SH-SY5Y (cell line): ENCODE results near the gene CCDC43.

Source experiments
- GATA2 ChIP-seq: IDR thresholded peaks from 2 replicates; pipeline ENCODE4 v1.6.1; 2011; ENCODE audit warnings: mild to moderate bottlenecking, low read depth, low read length
- GATA3 ChIP-seq: IDR thresholded peaks from 2 replicates; pipeline ENCODE4 v1.6.1; 2011; ENCODE audit warnings: low read depth, mild to moderate bottlenecking, low read length, moderate library complexity

CCDC43 gene, protein sequence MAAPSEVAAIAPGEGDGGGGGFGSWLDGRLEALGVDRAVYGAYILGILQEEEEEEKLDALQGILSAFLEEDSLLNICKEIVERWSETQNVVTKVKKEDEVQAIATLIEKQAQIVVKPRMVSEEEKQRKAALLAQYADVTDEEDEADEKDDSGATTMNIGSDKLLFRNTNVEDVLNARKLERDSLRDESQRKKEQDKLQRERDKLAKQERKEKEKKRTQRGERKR

DNA sequence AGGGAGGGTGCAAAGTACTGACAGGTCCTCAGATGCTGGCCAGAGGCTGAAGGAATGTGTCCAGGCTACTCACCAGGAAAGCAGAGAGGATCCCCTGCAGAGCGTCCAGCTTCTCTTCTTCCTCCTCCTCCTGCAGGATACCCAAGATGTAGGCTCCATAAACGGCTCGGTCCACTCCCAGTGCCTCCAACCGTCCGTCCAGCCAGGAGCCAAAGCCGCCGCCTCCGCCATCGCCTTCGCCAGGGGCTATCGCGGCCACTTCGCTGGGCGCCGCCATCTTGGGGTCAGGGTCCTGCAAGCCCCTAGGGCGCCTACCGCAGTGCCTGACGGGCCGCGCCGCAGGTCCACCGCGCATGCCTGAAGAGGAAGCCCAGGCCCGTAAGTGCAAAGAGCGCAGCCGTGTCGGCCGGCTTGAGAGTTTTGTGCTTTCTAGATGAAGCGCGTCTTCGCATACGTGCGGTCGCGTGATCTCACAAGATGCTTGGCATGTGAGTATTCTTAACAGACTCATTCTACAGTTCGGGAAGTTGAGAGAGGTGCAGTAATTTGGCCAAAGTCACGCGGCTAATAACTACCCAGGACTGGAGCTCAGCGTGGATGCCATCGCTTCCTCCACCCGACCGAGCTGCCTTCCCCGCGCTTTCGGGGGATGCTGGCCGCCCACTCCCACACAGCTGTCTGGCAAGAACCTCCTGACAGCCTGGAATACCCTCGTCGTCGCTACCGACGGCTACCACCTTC is at the start of gene CCDC43:
CCDC43 (minus strand) TSS at position 300 of the 741 bp plus-strand sequence; CDS start at position 277, 23 bp downstream.
- TF ChIP-seq GATA2 = no peak
- no peak for TF ChIP-seq GATA3

GRCh38 chr17:44738214-44738906 is 48.8 kb upstream of the CCDC43 start:
- no peak for TF ChIP-seq GATA2
- no peak for TF ChIP-seq GATA3

DNA sequence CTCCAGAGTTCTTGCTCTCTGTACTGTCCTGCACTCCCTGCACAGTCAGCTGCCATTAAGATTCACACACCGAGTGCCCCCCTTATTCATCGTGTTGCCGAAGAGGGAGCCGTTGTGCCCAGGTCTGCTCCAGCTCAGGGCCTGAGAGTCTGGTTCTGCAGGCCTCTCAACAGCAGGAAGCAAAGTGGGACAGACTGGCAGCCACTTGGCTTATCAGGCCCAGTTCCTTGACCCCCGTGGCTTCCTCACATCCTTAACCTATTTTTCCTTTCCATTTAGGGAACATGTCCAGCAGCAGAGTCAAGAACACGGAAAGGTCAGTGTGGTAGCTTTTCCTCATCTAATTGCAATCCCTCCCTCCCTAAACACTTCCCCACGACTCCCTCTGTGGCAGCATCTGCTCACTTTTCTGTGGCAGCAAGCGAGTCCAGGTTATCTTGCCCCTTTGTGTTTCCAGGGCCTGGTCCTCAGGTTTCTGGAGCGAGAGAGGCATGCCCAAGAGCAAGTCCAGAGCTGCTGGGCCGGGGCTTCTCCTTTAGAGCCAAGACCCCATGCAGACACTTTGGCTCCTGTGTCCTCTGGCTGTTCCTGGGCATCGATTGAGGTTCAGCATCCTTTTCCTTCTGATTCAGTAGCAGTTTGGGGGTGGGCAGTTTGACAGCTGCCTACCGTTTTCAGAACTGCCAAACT is 47.1 kb upstream of the CCDC43 start:
- no peak for TF ChIP-seq GATA3
- no peak for TF ChIP-seq GATA2

- TF ChIP-seq GATA3 (no peak), GATA2 (no peak)
Measured at GRCh38 chr17:44734272-44734671, 44.7 kb upstream of the CCDC43 start.

DNA sequence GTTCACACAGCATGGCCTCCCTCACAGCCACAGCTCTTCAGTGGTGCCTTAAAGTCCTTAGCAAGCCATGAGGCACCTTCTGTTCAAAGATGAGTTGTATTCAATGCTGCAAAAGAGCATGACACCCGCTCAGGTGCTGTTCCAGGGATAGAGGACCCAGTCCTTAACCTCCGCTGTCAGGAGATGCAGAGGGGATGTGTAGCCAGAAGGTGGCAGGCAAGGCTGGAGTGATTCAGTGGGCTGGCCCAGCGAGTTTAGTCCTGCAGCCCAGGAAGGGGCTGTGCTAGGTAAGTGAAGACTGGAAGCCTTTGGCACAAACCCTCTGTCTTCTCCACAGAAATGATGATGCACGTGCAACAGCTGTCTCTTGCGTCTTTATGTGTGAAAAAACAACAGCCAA is 44.2 kb upstream of the CCDC43 start:
- TF ChIP-seq GATA2 (no peak), GATA3 (no peak)

GRCh38 chr17:44722254-44722653 is 32.7 kb upstream of the CCDC43 start:
- no peak for TF ChIP-seq GATA2
- no peak for TF ChIP-seq GATA3

- TF ChIP-seq GATA3 (no peak), GATA2 (no peak)
Measured at GRCh38 chr17:44719444-44719843, 29.9 kb upstream of the CCDC43 start.

DNA sequence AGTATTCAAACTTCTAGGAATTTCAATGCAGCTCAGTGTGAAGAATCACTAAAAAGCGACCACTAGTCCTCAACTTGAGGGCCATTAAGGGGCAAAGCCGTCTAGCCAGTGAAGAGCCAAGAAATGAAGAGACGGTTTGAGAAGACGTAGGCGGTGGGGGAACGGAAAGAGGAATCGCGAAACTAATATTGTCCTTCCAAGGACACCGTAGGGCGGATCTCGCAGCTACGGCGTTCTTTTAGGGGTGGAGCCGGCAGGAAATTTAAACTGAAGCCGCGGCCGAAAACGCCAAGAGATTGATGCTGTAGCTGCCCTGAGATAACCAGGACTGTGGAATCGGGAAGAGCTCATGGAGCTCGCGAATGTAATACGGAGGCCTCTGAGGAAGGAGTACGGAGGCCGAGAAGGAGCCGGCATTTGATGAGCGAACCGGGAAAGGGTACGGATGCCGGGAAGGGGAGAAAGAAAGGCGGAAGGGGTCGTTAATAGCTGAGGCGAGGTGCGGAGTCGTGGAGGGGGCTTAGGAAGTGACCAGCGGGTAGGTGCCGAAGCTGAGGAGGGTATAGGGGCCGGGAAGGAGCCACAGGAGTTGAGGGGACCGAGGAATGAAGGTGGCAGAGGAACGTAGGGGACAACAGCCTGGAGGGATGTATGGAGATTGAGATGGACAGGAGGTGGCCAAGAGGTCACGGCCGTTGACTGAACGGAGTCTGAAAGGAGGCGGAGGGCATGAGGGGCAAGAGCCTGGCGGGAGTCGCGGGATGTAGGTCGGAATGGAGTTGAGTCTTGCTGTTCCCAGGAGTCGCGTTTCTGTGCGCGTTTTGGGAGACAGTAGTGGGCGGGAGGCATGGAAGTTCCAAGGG is 19.1 kb upstream of the CCDC43 start, which contains the start of gene DBF4B:
DBF4B (plus strand) TSS at position 265 of the 863 bp plus-strand sequence; CDS start at position 421, 156 bp downstream.
- TF ChIP-seq GATA2 (no peak), GATA3 (no peak)

- TF ChIP-seq GATA2 = peak; percentile 73
- no peak for TF ChIP-seq GATA3
Measured at GRCh38 chr17:44707755-44708400, 18.3 kb upstream of the CCDC43 start.

GRCh38 chr17:44693609-44694008 is 4.0 kb upstream of the CCDC43 start:
- TF ChIP-seq GATA3 (no peak), GATA2 (no peak)

DNA sequence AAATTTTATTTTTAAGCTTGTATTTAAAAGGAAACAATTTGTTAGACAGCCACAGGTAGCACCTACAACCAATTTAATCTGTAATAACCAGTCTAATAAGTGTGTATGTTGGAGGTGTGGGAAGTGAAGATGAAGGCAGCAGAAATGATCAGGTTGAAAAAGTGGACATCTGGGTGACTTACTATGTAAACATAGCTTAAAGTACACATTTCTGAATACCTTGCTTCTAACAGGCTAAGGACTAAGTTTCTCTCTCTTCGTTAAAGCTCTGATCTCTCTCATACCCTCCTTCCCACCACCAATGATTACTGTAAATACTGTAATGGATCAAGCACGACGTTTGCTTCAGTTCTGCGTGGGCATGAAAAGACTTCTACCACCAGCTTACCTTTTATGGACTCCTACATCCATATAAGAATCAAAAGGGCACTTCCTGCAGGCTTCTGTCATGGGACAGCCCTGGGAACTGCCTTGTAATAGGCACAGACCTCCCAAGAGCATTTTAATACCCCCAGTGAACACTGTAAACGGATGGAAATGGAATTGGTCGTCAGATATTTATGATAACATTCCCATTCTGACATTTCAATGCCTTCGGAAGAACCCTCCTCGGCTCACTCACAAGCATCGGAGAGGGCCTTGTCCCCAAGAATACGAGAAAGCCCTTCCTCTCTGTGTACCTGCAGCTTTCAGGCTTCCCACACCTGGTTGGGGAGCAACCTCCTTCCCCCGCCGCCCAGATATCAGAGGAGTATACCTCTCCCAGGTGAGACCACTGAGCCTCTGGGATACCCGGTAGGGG is 700 bp downstream of the CCDC43 start:
- TF ChIP-seq GATA3 = no peak
- no peak for TF ChIP-seq GATA2

- no peak for TF ChIP-seq GATA3
- TF ChIP-seq GATA2 = no peak
Measured at GRCh38 chr17:44688200-44688599, 1.4 kb downstream of the CCDC43 start.
